Iris pigment epithelial cell (primary cell): Measurements from ENCODE around the gene EGR1.
A peak's percentile ranks its signal among the peaks of the same experiment; 100 is the strongest.

Experiments used
- DNase-seq: peaks from one replicate; pipeline ENCODE4 v3.0.0-alpha.2; 2011; ENCODE audit warnings: low read depth

The EGR1 gene

GRCh38 chr5:138465261-138466124 is at the start of gene EGR1:
TSS of gene EGR1 (plus strand) at chr5:138465479. CDS start at chr5:138465762, 283 bp downstream.
- peak; percentile 96 for DNase-seq

DNA sequence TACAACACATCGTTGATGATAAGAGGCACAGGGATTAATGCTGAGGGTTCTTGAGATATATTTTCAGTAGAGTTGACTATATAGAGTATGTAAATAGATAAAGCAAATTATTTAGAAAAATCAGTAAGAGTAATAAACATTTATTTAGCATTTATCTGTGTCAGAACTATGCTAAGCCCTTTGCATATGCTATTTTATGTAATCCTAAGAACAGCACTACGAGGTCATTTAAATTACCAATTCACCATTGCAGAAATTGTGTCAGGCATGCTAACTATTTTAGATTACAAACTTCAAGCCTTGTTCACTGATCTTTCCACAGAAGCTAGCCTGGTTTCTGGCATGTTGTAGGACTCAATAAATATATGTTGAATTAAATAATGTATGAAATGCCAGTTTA is 46.8 kb upstream of the EGR1 start:
- no peak for DNase-seq

- no peak for DNase-seq
Observed at GRCh38 chr5:138425079-138425478, 40.2 kb upstream of the EGR1 start.

- no peak for DNase-seq
Observed at GRCh38 chr5:138435943-138436342, 29.3 kb upstream of the EGR1 start.

DNA sequence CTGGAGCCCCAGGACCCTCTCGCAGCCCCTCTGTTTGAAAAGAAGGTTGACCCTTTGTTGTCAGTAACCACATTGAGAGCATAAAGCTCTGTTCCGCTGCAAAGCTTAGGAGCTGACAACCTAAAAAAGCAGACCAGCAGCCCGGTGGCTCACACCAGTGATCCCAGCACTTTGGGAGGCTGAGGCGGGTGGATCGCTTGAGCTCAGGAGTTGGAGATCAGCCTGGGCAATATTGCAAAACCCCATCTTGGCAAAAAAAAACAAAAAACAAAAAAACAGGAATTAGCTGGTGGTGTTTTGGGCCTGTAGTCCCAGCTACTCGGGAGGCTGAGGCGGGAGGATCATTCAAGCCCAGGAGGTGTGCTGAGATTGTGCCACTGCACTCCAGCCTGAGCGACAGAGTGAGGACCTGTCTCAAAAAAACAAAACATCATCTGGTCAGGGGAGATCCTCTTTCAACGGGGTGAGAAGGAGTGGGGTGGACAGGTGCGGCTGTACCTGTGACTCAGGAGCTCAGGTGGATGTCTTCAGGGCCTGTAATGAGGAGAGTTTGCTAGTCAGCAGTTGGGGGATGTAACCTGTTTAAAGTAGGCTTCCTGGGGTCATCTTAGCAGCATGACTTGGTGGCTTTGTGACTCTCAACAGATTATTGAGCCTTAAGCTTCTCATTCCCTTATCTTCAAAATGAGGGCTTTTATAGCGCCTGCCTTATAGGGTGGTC is 27.1 kb upstream of the EGR1 start:
- DNase-seq: no peak

DNA sequence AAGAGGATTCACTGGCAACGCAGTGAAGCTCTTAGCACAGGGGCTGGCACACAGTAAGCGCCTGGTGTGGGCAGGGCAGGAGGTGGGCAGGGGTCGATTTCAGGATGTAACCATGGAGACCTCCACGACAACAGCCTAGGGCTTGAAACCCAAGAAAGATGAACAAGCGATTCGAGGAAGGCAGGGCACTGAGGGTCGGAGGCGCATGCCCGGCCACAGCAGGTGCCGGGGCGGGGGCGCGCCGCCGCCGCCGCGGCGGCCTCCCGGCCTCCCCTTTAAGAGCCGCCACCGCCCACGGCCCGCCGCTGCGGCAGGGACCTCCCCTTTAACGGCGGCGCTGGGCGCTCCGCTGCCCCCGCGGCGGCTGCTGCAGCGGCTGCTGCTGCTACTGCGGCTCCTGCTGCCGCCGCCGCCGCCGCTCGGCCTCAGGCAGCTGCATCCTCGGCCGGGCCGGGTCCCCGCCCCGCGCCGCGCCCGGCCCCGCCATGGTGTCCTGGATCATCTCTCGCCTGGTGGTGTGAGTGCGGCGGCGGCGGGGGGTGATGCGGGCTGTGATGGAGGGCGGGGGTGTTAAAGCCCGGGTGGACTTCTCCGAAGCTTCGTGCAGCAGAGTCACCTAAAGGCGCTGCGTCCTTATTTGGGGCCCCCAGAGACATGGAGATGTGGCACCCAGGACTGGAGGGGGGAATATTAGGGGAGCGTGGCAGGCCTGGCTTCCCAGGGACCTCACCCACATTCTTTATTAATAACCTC is 26.4 kb upstream of the EGR1 start, which contains the start of gene REEP2:
REEP2 (plus strand) TSS at position 334 of the 753 bp plus-strand sequence; CDS start at position 486, 152 bp downstream.
- peak; percentile 52 for DNase-seq

- DNase-seq: no peak
Observed at GRCh38 chr5:138439477-138440158, 25.7 kb upstream of the EGR1 start.

DNA sequence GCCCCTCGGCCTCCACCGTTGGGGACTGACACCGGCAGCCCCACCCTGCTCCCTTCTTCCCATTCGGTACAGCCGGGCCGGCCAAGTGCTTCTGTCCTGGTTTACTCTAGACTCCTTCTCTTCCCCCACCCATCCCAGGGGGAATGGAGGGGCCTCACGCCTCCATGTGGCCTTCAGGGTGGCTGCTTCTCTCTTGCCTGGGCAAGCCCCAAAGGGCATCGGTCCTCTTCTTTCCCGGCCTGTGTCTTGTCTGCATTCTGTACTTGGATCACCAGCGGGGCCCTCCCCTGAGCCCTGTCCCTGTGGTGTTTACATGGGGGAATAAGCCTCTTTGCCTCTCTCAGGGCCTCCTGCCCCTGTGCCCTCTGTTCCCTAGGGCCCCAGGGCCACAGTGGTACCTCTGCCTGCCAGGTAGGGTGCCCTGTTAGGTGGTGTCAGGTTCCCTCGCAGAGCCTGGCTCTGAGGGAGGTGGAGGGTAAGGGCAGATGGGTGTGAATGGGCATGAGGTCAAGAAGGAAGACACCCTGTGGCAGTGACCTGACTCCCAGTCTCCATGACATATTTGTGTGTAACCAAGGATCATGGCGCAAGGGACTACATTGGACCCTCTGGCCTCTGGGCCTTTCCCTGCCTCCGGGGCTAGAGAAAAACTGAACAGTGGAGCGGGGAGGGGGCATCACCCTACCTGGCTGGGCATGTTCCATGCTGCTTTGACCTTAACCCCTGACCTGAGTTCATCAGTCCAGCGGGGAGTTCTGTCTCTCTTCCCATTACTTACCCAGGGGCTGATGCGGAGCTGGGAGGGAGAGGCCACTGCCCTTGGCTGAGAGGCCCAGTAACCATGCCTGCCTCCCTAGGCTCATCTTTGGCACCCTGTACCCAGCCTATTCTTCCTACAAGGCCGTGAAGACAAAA is 24.9 kb upstream of the EGR1 start:
- DNase-seq: no peak

GRCh38 chr5:138441221-138441620 is 24.1 kb upstream of the EGR1 start:
- DNase-seq: no peak

DNA sequence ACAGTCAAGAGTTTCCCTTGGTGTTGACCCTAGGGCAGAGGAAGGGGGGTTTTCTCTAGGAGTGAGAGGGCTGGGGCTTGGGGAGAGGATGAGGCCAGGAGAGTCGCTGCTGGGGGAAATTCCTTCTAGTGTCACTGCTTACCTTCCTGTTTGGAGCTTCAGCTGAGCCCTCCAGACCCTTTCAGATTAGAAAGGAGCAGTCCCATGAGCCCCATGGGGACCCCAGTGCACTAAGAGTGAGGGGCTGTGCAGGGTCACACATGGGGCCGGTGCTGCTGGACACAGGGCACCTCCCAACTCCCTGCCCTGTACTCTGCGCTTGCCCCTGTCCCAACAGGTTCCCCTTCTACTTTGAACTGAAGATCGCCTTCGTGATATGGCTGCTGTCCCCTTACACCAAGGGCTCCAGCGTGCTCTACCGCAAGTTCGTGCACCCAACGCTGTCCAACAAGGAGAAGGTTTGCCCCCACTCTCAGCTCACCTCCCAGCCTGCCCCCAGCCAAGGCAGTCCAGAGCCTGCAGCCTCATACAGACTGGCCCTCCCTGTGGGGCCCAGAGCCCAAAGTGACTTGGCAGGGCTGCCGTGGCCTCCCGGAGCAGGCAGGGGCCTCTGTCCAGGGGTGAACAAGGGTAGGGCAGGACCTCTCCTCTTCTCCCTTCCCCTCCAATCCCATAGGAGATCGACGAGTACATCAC is 21.1 kb upstream of the EGR1 start:
- DNase-seq: no peak

GRCh38 chr5:138444774-138445546 is 20.3 kb upstream of the EGR1 start:
- no peak for DNase-seq

GRCh38 chr5:138445547-138446271 is 19.6 kb upstream of the EGR1 start:
- DNase-seq: no peak

DNA sequence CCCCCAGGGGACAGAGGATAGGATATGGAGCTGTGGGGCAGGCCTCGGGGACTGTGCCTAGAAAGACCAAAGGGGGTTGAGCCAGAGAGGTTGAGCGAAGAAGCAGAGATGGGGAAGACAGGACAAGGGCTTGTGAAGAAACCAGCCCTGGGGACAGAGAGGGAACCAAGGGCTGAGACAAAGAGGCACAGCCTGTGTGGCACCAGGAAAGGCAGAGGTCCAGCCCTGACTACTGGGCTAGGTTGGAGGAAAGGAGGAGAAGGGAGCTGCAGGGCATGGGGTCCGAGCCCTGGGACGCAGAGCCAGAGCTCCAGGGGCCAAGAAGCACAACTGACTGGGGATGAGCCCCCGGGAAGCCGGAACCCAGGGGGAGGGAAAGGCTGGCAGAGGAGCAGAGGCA is 17.2 kb upstream of the EGR1 start:
- no peak for DNase-seq

GRCh38 chr5:138448481-138449398 is 16.5 kb upstream of the EGR1 start:
- peak; percentile 40 for DNase-seq

GRCh38 chr5:138449501-138450239 is 15.6 kb upstream of the EGR1 start:
- peak; percentile 74 for DNase-seq

GRCh38 chr5:138450971-138451370 is 14.3 kb upstream of the EGR1 start:
- DNase-seq: no peak

GRCh38 chr5:138452720-138453119 is 12.6 kb upstream of the EGR1 start:
- DNase-seq: no peak
